Neural progenitor cell (in vitro differentiated cells): ENCODE results near the gene PTCH1.

ENCODE experiments used
- CTCF ChIP-seq: fragments of 200-600 bp; sonication (generic); IDR thresholded peaks from 2 replicates; pipeline ENCODE4 v1.5.1; 2017; ENCODE audit warnings: antibody characterized with exemption, mild to moderate bottlenecking
- EZH2 ChIP-seq: fragments of 200-600 bp; sonication (generic); IDR thresholded peaks from 2 replicates; pipeline ENCODE4 v1.6.1; 2017; ENCODE audit warnings: antibody characterized with exemption, mild to moderate bottlenecking, moderate library complexity
- EZH2phosphoT487 ChIP-seq: fragments of 200-600 bp; sonication (generic); IDR thresholded peaks from 2 replicates; pipeline ENCODE4 v1.6.1; 2017; ENCODE audit warnings: antibody characterized with exemption

- TF ChIP-seq CTCF (no peak), EZH2 (no peak), EZH2phosphoT487 (no peak)
Observed at GRCh38 chr9:95482621-95483020, 34.1 kb downstream of the PTCH1 start.
